HG02981 (cell line): ENCODE results near the gene ZNF740.
"Not testable (repeated sequence)": the region's sequence is repeated elsewhere in the genome, so short reads cannot be mapped to it uniquely, and the experiment has no call there.

Source experiments
- ATAC-seq: cut with Tn5 transposase; IDR thresholded peaks from one replicate; pipeline ENCODE4 v1.9.1; 2021; ENCODE audit warnings: mild to moderate bottlenecking, moderate library complexity; ENCODE audit not compliant: unreplicated experiment

Gene ZNF740

DNA sequence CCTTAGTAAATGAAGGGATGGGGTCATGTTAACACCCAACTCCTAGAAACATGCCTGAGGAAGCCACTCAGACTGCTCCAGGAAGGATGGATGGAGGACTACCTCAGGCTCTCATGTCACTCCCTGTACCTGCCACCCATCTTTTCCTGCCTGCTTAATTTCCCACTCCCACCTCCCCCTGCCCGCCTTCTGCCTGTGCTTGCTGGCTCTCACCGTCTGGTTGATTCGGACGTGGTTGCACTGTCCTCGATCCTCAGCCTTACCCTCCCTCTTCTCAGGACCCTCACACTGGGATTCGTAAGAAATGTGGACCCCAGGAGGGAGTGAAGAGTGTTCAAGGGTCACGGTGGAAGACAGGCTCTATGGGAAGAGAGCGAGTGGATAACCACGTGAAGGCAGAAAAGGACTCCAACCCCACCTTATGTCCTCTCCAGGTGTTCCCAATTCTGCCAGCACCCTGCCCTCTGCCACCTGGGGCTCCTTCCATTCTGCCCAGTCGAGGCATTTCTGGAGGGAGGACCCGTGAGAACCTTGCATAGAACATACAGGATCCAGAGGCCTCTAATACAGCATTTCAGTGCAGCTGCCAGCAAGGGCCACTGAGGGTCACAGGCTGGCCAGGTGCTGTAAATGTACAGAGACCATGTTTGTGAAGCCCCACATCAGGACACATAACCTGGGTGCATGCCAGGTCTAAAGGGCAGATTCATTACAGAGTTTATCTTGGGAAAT is 13.6 kb downstream of the ZNF740 start:
- no peak for ATAC-seq

DNA sequence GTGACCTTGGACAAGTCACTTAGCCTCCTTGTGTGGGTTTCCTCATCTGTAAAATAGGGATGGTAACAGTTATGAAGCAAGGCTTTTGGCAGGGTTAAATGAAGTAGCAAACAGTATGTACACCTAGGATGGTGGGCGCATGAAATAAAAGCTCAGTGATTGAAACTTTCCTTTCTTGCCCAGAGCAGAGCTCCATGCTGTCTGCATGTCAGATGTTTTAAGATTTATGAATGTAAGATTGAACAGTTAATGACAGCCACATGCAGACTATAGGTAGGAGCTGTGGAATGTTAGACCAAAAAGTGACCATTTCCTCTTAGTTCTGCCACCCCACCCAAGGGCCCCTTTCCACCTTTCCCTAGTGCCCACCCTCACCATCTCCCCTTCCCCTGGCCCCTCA is 14.5 kb downstream of the ZNF740 start:
- ATAC-seq: no peak

DNA sequence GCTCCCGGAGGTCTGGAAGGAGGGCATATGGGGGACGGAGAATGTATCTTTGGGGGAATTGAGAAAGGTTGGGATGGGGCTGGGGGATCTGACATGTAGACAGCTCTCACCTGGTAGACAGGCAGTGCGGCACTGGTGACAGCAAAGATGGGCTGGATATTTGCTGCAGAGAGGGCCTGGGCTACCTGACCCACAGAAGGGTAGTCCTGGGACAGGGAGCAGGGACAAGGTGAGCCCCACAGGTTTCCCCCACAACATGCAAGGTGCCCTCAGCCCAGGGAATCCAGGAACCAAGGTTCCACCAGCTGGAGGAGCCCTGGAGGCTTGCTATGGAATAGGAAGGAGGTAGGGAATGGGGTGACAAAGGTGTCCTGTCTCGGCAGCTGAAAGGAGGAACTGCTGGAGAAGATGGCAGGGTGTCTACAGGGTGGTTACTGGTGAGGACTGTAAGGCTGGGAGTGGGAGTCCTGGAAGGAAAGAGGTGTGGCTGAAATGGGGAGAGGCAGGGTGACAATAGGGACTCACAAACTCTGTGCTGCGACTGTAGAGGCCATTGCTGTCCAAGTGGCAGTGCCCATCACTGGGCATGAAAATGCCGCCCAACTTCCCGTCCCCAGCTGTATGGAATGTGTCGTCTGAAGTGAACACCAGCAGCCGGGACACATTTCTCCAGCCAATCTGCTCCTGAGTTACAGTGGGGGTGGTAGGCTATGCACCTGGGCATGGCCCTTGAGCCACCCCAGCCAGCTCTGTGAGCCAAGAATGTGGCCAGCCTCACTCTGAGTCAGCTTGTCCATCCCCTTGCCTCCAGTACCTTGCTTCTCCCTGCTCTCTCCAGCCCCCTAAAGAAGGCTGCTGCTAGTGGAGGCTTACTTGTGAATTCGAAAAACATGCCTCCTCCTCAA is 15.2 kb downstream of the ZNF740 start:
- no peak for ATAC-seq

DNA sequence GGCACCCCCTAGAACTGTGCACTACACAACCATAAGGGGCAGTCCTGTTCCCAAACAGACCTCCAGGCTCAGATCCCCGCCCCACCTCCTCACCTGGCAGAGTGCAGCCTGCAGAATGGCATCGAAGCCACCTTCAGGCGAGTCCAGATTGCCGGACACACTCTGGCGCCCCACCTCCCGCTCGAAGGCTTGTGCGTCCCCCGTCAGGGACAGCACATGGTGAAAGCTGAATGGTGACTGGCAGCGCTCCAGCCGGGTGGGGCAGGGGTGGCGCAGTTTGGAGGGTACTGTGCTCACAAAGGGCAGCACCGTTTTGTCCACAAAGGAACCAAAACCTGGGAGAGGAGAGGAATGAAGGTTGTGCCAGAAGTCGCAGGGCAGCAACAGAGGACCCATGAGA is 16.0 kb downstream of the ZNF740 start:
- no peak for ATAC-seq

DNA sequence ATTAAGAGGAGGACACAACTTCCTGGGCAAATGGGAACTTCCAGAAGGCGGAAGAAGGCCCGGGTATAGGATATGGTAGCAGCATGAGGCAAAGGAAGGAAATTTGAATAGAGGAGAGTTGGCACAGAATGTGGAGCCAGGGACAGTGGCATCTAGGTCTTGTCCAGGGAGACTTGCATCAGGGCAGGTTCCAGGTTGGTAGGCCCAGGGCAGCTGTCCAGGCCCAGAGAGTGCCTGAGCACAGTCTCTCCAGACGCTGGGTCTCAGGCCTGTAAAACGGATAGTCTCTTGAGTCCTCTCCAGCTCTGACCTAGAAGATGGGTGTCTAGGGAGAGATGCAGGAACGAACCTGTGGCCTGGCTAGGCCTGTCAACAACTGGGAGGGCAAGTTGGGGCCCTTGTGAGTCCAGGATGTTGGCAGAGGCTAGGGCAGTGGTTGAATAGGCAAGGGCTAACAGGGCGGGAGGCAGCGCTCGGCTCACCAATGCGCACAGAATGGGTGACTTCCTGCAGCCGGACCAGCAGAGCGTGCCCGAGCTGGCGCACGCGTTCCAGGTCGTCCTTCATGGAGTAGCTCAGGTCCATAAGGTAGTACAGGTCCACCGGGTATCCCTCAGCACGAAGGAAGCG is 16.6 kb downstream of the ZNF740 start:
- ATAC-seq: no peak

DNA sequence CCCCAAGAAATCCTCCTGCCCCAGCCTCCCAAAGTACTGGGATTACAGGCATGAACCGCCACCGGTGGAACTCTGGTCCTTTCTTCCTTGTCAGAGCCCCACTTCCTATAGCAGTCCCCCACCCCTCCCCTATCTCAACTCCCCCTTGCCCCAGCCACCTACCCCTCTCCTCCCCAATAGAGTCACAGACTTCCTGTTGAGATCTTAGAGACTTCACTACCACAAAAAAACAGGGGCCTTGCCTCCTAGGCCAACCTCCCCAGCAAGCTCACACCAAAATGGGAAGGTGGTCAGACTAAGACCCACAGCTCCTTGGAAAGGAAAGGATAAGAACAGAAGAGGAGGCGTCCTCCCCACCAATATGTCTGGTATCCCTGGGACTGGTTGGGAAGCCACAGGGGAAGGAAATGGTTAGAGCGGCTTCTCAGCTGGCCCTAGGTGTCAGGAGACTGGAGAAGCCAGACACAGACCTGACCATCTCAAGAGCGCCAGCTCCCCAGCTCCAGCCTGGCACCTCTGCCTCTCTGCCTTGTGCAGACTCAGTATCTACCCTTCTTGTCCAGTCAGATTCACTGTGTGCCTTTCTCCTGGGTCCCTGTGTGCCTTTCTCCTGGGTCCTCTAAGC is 18.1 kb downstream of the ZNF740 start:
- ATAC-seq: no peak

DNA sequence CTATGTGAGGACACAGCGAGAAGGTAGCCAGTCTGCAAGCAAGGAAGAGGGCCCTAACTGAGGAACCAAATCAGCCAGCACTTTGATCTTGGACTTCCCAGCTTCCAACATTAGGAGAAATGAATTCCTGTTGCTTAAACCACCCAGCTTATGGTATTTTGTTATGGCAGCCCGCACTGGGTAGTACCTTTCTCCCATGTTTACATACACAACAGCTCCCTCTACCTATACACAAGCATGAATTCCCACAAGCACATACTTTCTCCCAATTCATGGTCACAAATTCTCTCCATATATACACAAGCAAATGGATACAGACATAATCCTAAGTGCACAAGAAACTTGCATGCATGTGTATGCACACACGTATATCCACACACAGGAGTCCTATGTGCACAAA is 19.2 kb downstream of the ZNF740 start:
- ATAC-seq: no peak

DNA sequence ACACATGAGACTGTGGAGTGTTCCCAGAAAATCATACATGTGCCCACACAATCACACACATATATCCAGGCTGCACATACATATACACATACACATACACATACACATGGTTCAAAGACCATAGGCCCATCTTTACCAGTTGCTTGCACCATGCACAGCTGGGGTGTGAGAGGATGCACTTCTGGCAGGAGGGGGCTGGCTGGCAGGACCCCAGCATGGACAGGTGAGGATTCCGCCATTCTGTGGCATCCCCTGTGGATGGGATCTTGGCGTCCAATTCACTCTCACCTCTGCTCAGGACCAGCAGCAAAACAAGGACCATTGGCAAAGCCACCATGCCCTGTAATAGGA is 19.6 kb downstream of the ZNF740 start:
- ATAC-seq: no peak

DNA sequence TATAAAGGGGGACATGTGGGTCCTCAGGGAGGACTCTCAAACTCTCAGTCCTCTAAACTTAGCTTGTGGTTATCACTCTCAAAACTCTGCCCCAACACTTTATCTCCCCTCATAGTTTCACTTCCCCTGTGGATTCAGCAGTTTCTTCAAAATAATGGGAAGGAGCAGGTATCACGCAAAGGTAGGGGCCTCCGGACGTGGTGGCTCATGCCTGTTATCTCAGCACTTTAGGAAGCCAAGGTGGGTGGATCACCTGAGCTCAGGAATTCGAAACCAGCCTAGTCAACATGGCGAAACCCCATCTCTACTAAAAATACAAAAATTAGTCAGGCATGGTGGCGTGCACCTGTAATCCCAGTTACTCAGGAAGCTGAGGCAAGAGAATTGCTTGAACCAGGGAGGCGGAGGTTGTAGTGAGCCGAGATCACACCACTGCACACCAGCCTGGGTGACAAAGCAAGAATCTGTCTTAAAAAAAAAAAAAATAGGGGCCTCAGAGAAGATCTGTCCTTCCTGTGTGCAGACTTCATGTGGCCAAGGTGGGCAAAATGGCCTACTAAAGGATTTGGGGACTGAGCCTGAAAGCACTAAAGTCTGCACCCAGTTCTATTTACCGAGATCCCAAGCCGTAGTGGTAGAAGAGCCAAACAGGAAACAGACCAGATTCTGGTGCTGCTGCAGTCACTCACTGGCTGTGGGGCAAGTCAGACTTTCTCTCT is 20.1 kb downstream of the ZNF740 start:
- peak; percentile 41 for ATAC-seq

DNA sequence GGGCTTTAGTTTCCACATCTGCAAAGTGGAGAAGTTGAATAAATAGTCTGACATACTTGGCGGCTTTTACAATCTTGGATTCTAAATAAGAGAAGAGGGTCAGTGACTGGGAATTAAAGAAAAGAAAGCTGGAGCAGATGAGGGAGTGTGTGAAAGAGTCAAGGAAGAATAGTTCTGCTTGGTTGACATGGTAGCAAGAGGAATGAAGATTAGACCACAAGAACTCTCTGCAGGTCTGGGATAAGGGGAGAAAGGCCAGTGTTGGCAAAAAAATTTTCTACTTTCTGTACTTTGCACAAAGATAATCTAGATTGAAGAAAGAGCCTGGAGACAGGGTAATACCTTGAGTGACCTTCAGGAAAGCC is 20.6 kb downstream of the ZNF740 start:
- ATAC-seq: no peak

DNA sequence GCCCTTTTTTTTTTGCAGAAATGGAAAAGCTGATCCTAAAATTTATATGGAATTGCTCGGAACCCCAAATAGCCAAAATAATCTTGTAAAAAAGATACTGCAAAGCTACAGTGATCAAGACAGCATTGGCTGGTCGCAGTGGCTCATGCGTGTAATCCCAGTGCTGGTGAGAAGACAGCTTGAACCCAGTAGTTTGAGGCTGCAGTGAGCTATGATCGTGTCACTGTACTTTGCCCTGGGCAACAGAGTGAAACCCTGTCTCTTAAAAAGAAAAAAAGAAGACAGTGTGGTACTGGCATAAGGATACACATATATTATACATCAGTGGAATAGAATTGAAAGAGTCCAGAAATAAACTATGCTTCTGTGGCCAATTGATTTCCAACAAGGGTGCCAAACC is 21.1 kb downstream of the ZNF740 start:
- ATAC-seq: no peak

DNA sequence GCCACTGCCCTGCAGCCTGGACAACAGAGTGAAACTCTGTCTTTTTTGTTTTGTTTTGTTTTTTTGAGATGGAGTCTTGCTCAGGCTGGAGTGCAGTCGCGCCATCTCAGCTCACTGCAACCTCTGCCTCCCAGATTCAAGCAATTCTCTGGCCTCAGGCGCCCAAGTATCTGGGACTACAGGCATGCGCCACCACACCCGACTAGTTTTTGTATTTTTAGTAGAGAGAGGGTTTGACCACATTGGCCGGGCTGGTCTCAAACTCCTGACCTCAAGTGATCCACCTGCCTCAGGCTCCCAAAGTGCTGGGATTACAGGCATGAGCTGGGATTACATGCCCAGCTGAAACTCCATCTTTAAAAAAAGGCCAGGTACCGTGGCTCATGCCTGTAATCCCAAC is 21.8 kb downstream of the ZNF740 start:
- ATAC-seq: not testable (repeated sequence)

DNA sequence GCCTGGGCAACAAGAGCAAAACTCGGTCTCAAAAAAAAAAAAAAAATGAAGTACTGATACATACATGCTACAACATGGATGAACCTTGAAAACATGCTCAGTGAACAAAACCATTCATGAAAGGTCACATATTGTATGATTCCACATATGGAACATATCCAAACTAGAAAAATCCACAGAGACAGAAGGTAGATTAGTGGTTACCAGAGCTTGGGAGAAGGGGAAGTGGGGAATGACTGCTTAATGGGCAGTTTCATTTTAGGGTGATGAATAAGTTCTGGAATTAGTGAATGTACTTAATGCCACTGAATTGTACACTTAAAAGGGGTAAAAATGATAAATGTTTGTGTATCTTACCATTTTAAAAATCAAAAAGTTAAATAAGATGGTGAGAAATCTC is 23.8 kb downstream of the ZNF740 start:
- ATAC-seq: no peak

DNA sequence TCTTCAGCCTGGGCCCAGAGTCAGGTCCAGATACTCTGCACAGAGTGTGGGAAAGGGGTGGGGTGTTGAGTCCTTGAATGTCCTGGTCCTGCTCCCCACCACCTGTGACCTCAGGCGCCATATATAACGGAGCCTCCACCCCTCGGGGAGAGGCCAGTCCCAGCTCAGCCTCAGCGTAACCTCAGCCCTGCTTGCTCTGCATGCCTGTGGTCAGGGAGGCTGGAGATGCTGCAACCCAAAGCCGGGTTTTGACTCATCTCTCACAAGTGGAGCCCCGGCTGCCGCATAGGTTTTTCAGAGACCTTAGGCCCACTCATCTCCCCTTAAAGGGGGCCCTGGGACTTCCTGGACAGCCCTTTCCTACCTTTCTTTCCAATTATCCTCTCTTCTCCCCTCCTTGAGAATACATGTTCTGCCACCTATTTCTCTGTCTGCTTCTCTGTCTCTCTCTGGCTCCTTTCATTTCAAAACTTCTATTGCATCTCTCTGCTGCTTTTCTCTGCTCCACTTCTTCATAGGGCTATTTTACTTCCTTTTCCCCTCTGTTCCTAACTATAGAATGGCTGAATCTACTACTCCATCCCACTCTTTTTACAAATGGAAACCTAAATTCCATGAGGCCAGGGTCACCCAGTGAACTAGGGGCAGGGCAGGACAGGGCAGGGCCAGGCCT is 25.4 kb downstream of the ZNF740 start:
- peak; percentile 73 for ATAC-seq

DNA sequence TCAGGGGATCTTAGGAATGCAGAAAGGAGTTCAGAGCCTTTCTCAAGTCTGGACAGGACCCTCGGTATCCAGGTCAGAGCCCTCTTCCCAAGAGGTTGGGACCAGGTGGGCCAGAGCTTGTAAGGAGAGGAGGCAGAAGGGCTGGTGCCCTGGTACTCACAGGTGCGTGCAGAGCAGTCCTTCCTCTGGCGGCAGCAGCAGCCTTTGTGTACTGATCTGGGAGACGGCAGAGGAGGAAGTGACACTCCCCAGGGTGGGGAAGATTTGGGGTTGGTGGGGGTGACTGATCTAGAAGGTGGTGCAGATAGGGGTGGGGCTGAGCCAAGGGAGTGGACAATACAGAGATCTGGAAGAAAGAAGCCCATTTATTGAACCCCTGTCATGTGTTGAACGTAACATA is 26.5 kb downstream of the ZNF740 start, which contains the start of gene ITGB7:
Gene ITGB7, minus strand, starts transcription at position 210 of the 400 bp plus-strand sequence. CDS start 6,808 bp downstream, outside the sequence.
- peak; percentile 36 for ATAC-seq

DNA sequence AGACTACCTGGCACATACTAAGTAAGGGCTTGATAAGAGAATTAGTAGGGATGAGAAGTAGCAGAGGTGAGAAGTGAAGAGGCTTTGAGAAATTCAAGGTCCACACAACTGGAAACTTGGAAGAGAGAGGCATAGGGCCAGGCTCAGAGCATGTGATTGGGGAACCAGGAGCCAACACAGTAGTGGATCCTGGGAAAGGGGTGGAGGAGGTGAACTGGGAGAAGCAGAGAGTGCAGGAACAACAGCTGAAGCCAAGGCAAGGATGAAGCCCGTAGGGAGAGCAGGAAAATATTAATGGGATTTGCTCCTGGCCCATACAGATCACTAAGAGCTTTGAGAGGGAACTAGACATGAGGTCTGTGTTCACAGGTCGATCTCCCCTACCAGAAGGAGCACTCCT is 27.9 kb downstream of the ZNF740 start:
- ATAC-seq: no peak

DNA sequence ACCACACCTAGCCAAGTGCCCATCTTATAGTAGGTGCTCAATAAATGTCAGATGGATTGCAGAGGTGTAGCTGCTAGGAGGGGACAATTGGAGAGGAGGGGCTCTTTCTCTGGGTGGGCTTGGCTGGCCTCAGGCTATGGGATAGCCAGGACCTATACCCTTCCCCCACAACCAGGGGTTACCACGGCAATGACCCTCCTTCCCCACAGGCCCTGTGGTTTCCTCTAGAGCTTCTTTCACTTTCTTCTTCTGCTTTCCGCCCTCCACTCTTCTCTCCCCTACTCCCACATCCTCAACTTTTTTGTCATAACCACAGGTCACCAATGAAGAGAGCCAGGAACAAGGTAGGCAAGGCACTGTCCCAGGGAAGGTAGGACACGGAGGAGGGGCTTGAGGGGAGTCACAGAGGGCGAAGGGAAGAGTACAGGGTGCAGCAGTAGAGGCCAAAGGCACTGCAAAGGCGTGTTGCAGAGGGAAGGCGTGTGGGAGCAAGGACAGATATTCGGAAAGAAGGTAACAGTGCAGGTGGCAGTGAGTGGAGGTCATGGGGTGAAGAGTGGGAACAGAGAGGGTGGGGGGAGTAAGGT is 28.4 kb downstream of the ZNF740 start:
- peak; percentile 31 for ATAC-seq

DNA sequence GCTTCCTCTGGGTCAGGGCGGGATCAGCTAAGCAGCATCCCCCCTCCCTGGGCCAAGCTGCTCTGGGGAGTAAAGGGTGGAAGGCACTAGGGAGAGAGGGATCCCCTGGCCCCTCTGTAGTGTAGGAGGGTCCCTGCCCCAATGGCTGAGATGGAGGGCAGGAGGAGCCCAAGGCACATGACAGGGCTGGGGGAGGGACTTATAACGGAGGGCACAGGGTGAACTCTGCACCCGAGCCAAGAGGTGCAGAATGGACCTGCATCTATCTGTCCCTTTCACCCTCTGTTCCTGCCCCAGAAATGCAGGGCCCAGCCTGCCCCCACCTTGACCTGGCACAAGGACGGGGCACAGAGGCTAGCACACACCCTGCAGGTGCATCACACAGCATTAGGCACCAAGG is 30.3 kb downstream of the ZNF740 start:
- ATAC-seq: no peak

DNA sequence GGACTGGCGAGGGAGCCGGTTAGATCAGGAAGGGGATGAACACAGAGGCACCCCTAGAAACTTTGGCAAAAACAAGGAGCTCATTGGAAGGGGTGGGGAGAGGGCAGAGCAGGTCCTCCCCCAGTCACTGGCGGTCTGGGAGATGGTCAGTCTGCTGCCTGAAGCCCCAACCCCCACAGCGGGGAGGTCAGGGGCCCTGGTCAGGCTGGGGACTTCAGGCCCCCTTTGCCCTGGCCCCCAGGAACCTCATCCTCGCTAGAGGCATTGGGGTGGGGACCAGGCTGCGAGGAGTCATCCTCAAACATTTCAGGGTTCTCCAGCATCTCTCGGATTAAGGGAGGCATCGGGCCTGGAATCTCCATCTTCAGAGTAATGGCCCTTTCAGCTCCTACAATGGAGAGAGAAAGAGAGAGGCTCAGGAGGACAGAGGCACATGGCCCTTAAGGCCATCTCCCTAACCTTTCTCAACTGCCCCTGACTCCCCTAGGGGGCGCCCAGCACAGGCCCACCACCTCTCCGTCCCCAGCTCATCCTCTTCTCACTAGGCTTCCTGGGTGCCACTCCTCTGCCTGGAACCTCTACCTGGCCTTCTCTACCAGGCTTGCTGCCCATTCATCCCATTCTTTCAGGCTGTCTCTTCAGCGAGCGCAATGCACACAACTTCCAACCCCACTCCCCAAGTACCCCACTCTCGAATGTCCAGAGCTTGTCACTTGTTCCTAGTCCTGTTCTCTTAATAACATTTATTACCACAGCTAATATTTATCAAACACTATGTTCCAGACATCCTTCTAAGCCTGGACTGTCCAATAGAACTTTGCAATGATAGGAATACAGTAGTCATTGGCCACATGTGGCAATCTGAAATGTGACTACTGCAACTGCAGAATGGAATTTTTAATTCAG is 31.2 kb downstream of the ZNF740 start:
- no peak for ATAC-seq
